DND-41 (cell line): ENCODE measurements around the gene RFFL.

ENCODE experiments used
- ATAC-seq: fragments of 200-7000 bp; cut with Tn5 transposase; 3 replicates; pipeline ENCODE4 v1.9.1; 2021; ENCODE audit warnings: low read depth; ENCODE audit not compliant: insufficient read depth
- DNase-seq: peaks from one replicate; pipeline ENCODE4 v3.0.0-alpha.2; 2020
- H2AFZ ChIP-seq: 2 replicates; pipeline ENCODE4 v1.6.0; 2012; ENCODE audit warnings: low read depth, low read length
- H3K27ac ChIP-seq: 2 replicates; pipeline ENCODE4 v1.5.1; 2012; ENCODE audit warnings: low read length, inconsistent platforms
- H3K27me3 ChIP-seq: fragments of 200-600 bp; sonication (generic); 2 replicates; pipeline ENCODE4 v1.6.0; 2012; ENCODE audit warnings: low read length, mild to moderate bottlenecking, inconsistent platforms; ENCODE audit not compliant: insufficient read depth, poor library complexity
- H3K36me3 ChIP-seq: 2 replicates; pipeline ENCODE4 v1.5.1; 2012; ENCODE audit warnings: low read length, inconsistent platforms; ENCODE audit not compliant: insufficient read depth
- H3K4me1 ChIP-seq: 2 replicates; pipeline ENCODE4 v1.5.1; 2012; ENCODE audit warnings: mild to moderate bottlenecking, low read length; ENCODE audit not compliant: insufficient read depth
- H3K4me2 ChIP-seq: 2 replicates; pipeline ENCODE4 v1.6.0; 2012; ENCODE audit warnings: mild to moderate bottlenecking, moderate library complexity, low read length, inconsistent platforms; ENCODE audit not compliant: insufficient read depth
- H3K4me3 ChIP-seq, 2 experiments: fragments of 200-600 bp in 1 of 2; shearing (Covaris generic) in 1 of 2; 2 replicates each; pipeline ENCODE4 v1.5.1; 2012 to 2016; ENCODE audit warnings: inconsistent platforms in 2 of 2, low read length in 2 of 2, mild to moderate bottlenecking in 2 of 2, low read depth in 1 of 2, moderate library complexity in 1 of 2
- H3K79me2 ChIP-seq: 2 replicates; pipeline ENCODE4 v1.6.0; 2012; ENCODE audit warnings: low read length, inconsistent platforms; ENCODE audit not compliant: insufficient read depth
- H3K9ac ChIP-seq: 2 replicates; pipeline ENCODE4 v1.6.0; 2012; ENCODE audit warnings: low read depth, mild to moderate bottlenecking, inconsistent platforms, low read length, moderate library complexity
- H3K9me3 ChIP-seq: 2 replicates; pipeline ENCODE4 v1.5.1; 2012; ENCODE audit warnings: low read length, moderate library complexity, mild to moderate bottlenecking, inconsistent platforms; ENCODE audit not compliant: insufficient read depth, severe bottlenecking
- H4K20me1 ChIP-seq: 2 replicates; pipeline ENCODE4 v1.6.0; 2012; ENCODE audit warnings: low read length; ENCODE audit not compliant: insufficient read depth
- EZH2 ChIP-seq: IDR thresholded peaks from 3 replicates; pipeline ENCODE4 v1.6.1; 2012; ENCODE audit warnings: borderline replicate concordance, low read depth, mild to moderate bottlenecking, moderate library complexity, low read length, inconsistent platforms; ENCODE audit not compliant: severe bottlenecking
- TF ChIP-seq, protein P1 (sequence below): IDR thresholded peaks from 2 replicates; pipeline ENCODE4 v1.5.1; 2012; ENCODE audit warnings: borderline replicate concordance, low read length, moderate library complexity, mild to moderate bottlenecking; ENCODE audit not compliant: poor library complexity, severe bottlenecking; ENCODE audit errors: extremely low read depth

The RFFL gene

DNA sequence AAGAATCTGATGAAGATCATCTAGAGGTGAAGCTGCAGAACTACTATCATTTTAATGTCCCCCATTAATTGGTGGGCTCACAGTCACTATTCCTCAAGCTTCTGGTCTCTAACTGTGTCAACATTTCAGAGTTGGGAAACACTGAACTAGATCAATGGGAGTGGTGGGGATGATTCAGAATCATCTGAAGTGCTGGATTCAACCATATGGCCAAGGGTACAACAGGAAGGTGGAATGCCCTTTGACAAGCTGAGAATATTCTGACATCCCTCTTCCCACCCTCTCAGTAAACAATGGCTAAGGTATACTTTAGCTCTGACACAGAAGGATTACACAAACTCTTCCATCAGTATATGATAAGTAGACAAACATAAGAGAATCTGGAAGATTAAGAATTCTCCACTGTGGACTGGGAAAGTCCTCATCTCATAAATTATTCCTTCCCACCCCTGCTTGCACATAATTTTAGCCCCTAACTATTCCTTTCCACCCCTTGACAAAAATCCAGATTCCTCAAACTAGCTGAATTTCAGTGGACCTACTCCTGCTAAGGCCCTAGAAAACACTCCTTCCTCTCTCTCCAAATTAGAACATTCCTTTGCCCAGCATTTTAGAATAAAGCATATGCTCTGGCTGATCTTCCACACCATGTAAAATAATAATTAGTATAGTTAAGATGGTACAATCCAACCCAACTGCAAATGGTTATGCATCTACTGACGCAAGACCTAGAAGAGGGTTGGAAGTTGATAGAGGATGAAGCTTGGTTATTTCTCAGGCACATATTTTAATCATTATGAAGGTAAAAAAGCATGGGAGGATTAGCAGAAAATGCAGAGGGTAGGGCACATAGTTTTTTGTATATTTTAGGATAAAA, 16.3 kb upstream of the RFFL start:
- Histone ChIP-seq H3K9me3 (no peaks in the 10 kb centered on the region), H3K4me1 (peaks cover 6% of the 10 kb centered on the region; the same call in 1 of the 2 replicates), H3K9ac (no peak overlapping the region), H3K36me3 (no peaks in the 10 kb centered on the region), H3K4me3 (no peak overlapping the region), H4K20me1 (no peaks in the 10 kb centered on the region), H2AFZ (no peak overlapping the region), H3K27ac (no peak overlapping the region), H3K79me2 (peaks cover 8% of the 10 kb centered on the region), H3K4me2 (no peak overlapping the region), H3K27me3 (no peaks in the 10 kb centered on the region)
- DNase-seq (no peak), ATAC-seq (no peak)
- TF ChIP-seq, protein P1, sequence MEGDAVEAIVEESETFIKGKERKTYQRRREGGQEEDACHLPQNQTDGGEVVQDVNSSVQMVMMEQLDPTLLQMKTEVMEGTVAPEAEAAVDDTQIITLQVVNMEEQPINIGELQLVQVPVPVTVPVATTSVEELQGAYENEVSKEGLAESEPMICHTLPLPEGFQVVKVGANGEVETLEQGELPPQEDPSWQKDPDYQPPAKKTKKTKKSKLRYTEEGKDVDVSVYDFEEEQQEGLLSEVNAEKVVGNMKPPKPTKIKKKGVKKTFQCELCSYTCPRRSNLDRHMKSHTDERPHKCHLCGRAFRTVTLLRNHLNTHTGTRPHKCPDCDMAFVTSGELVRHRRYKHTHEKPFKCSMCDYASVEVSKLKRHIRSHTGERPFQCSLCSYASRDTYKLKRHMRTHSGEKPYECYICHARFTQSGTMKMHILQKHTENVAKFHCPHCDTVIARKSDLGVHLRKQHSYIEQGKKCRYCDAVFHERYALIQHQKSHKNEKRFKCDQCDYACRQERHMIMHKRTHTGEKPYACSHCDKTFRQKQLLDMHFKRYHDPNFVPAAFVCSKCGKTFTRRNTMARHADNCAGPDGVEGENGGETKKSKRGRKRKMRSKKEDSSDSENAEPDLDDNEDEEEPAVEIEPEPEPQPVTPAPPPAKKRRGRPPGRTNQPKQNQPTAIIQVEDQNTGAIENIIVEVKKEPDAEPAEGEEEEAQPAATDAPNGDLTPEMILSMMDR, result no peak
- TF ChIP-seq EZH2, result no peak

DNA sequence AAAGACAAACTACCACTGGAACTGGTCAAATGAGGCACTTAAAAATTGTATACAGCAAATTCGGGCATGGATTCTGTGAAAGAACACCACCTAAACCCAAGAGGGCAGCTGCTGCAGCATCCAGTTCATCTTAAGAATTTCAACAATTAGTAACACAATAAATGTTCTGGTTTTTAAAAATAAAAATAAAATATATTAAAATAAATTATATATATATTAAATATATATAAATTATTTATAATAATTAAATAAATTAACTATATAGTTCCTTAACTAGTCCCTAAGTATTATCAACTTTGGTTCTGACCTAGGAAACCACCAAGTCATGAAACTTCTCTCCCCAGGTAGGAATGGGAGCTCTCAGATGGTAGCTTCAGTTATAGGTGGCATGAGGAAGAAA, 13.4 kb upstream of the RFFL start:
- no peaks in the 10 kb centered on the region for H3K27me3 ChIP-seq
- H3K4me2 ChIP-seq, result no peak overlapping the region
- no peak for DNase-seq
- H3K9ac ChIP-seq, result no peak overlapping the region
- no peak overlapping the region for H2AFZ ChIP-seq
- H3K27ac ChIP-seq, result no peak overlapping the region
- H3K36me3 ChIP-seq, result no peaks in the 10 kb centered on the region
- no peak for ATAC-seq
- no peak overlapping the region for H3K4me3 ChIP-seq
- H4K20me1 ChIP-seq, result no peaks in the 10 kb centered on the region
- TF ChIP-seq EZH2, result no peak
- TF ChIP-seq, protein P1, result no peak
- peaks cover 6% of the 10 kb centered on the region; the same call in 1 of the 2 replicates for H3K79me2 ChIP-seq
- no peaks in the 10 kb centered on the region for H3K9me3 ChIP-seq
- peaks cover 6% of the 10 kb centered on the region; the same call in 1 of the 2 replicates for H3K4me1 ChIP-seq

DNA sequence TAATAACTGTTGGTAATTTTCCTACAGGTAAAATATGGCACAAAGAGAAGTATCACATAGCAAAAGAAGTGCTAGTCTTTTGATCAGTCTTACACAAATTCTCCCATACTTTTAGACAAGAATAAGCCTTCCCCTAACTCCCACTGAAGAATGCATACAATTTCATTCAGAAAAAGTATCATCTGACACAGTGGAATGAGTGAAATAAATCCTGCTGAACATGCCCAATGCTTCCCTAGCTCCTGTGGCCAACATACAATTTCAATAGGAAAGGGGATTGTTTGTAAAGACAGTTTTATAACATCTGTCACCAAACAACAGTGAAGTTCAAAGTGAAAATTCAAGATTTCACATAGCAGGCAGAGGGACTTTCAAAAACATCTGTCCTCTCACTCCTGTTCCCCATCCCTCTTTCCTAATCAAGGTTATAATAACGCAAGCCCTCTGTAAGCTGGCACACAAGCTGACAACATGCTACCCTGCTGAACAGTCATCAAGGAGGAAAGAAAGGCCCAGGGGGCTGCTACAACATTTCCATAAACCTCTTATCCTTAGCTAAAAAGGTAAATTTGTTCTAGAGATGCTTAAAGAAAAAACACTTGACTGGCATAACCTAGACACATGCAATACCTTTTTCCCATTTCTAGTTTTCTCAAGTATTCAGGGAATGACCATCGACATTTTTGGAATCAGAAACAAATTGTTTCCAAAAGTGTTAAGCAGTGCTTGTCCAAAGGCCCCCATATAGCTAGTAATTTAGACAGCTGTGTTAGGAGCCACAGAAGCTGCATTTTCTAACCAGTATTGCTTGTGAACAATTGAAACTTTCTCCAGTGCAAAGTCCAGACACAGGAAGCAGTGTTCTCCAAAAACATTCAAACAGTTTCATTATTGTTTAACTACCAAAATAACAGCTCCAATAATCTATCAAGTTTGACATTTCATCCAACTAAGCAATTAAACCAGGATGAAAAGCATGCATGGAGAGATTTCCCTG, 11.5 kb upstream of the RFFL start:
- H3K27me3 ChIP-seq, result no peaks in the 10 kb centered on the region
- no peak overlapping the region for H3K4me2 ChIP-seq
- ATAC-seq (no peak), DNase-seq (no peak)
- no peak overlapping the region for H3K4me3 ChIP-seq
- H3K27ac ChIP-seq, result no peak overlapping the region
- no peak overlapping the region for H3K9ac ChIP-seq
- no peaks in the 10 kb centered on the region for H3K9me3 ChIP-seq
- no peak for TF ChIP-seq EZH2
- TF ChIP-seq, protein P1, result no peak
- H4K20me1 ChIP-seq, result no peaks in the 10 kb centered on the region
- peaks cover 6% of the 10 kb centered on the region; the same call in 1 of the 2 replicates for H3K79me2 ChIP-seq
- no peak overlapping the region for H2AFZ ChIP-seq
- H3K4me1 ChIP-seq, result no peaks in the 10 kb centered on the region
- H3K36me3 ChIP-seq, result no peaks in the 10 kb centered on the region; the same call in 1 of the 2 replicates
